Occipital lobe (tissue), 2 donors: Measurements from ENCODE around the gene ST7L. TPM values are rescaled to one million over a fixed set of nuclear protein-coding genes. Genes with fewer than 3 reads are reported as not detected.

Experiments used
- DNase-seq: peaks from one replicate; lab custom pipeline; 2025; lab: John Stamatoyannopoulos, UW
- total RNA-seq: library from RNA; depleted of rRNA; stranded (reverse); fragments of >200 nt; gene quantifications from one replicate; pipeline ENCODE4 v1.2.3, GENCODE V29; 2014

ST7L gene
- total RNA-seq, 1 donor from 2014 or later = 42.6 TPM

- DNase-seq = no peak
These were observed 72.9 kb downstream of the ST7L start for GRCh38 chr1:112546076-112546475.

GRCh38 chr1:112544751-112545150, 74.2 kb downstream of the ST7L start:
- no peak for DNase-seq

- no peak for DNase-seq
These were observed 74.8 kb downstream of the ST7L start for GRCh38 chr1:112544011-112544688.

GRCh38 chr1:112542206-112542973, 76.6 kb downstream of the ST7L start:
- no peak for DNase-seq

- DNase-seq = no peak
These were observed 77.6 kb downstream of the ST7L start for GRCh38 chr1:112541299-112541698.

- DNase-seq = no peak
These were observed 78.6 kb downstream of the ST7L start for GRCh38 chr1:112540226-112540794.

- no peak for DNase-seq
These were observed 80.1 kb downstream of the ST7L start for GRCh38 chr1:112538883-112539282.

- DNase-seq = no peak
These were observed 81.5 kb downstream of the ST7L start for GRCh38 chr1:112537456-112537855.

- DNase-seq = no peak
These were observed 82.4 kb downstream of the ST7L start for GRCh38 chr1:112536561-112536960.

- no peak for DNase-seq
These were observed 85.9 kb downstream of the ST7L start for GRCh38 chr1:112533029-112533428.

GRCh38 chr1:112532064-112532463, 86.9 kb downstream of the ST7L start:
- no peak for DNase-seq

GRCh38 chr1:112530832-112531231, 88.1 kb downstream of the ST7L start:
- DNase-seq = no peak

GRCh38 chr1:112529301-112529700, 89.6 kb downstream of the ST7L start:
- DNase-seq = no peak

- no peak for DNase-seq
These were observed 90.9 kb downstream of the ST7L start for GRCh38 chr1:112528076-112528475.

GRCh38 chr1:112527266-112528010, 91.5 kb downstream of the ST7L start:
- no peak for DNase-seq

GRCh38 chr1:112524986-112525385, 94.0 kb downstream of the ST7L start:
- no peak for DNase-seq

GRCh38 chr1:112524251-112524650, 94.7 kb downstream of the ST7L start:
- DNase-seq = no peak

GRCh38 chr1:112522621-112523020, 96.3 kb downstream of the ST7L start:
- no peak for DNase-seq

- no peak for DNase-seq
These were observed 98.8 kb downstream of the ST7L start for GRCh38 chr1:112520166-112520565.

- DNase-seq = no peak
These were observed 100.8 kb downstream of the ST7L start for GRCh38 chr1:112518186-112518585.

GRCh38 chr1:112517646-112518045, 101.3 kb downstream of the ST7L start:
- no peak for DNase-seq

GRCh38 chr1:112517231-112517630, 101.7 kb downstream of the ST7L start:
- DNase-seq = no peak
